PC-3 (cell line): ENCODE results near the gene NEMP2. TPM values are rescaled to one million over a fixed set of nuclear protein-coding genes. Genes with fewer than 3 reads are reported as not detected.
A peak's percentile ranks its signal among the peaks of the same experiment; 100 is the strongest.

ENCODE experiments used
- ATAC-seq: fragments of 200-7000 bp; cut with Tn5 transposase; 2 replicates; pipeline ENCODE4 v1.9.1; 2020; ENCODE audit warnings: mild to moderate bottlenecking, moderate library complexity
- BruUV-seq: library from RNA; stranded (reverse); fragments of 400-500 nt; replicated peaks from 2 replicates; lab custom pipeline; 2021; lab: Mats Ljungman, UMichigan
- CTCF ChIA-PET: fragments of 300-600 bp; sonication (Branson Sonifier 250); formaldehyde crosslinking; loops from one replicate; lab custom pipeline; 2022; ENCODE audit warnings: antibody characterized with exemption; lab: Charles Lee
- POLR2A ChIA-PET: fragments of 300-600 bp; sonication (Branson Sonifier 250); formaldehyde crosslinking; loops from one replicate; lab custom pipeline; 2022; ENCODE audit warnings: antibody characterized with exemption; ENCODE audit not compliant: unreplicated experiment; lab: Charles Lee
- DNase-seq: peaks from one replicate; pipeline ENCODE4 v3.0.0-alpha.2; 2015
- H2AFZ ChIP-seq: fragments of 300-600 bp; sonication (generic); 2 replicates; pipeline ENCODE4 v1.6.0; 2016; ENCODE audit warnings: antibody characterized with exemption, low read length
- H3F3A ChIP-seq: fragments of 300-600 bp; sonication (generic); one replicate; pipeline ENCODE4 v1.6.0; 2017; ENCODE audit warnings: antibody characterized with exemption, low read length, control low read depth, mild to moderate bottlenecking; ENCODE audit not compliant: unreplicated experiment
- H3K27ac ChIP-seq: fragments of 300-600 bp; sonication (generic); 2 replicates; pipeline ENCODE4 v1.5.1; 2016; ENCODE audit warnings: mild to moderate bottlenecking, low read length
- H3K27me3 ChIP-seq: fragments of 300-600 bp; sonication (generic); 2 replicates; pipeline ENCODE4 v1.6.1; 2016; ENCODE audit warnings: low read length, mixed read lengths
- H3K36me3 ChIP-seq: fragments of 300-600 bp; sonication (generic); 2 replicates; pipeline ENCODE4 v1.6.1; 2016; ENCODE audit warnings: low read depth, mixed run types, low read length, mixed read lengths
- H3K4me1 ChIP-seq: fragments of 300-600 bp; sonication (generic); 2 replicates; pipeline ENCODE4 v1.5.1; 2016; ENCODE audit warnings: low read length; ENCODE audit not compliant: insufficient read depth
- H3K4me2 ChIP-seq: fragments of 300-600 bp; sonication (generic); 2 replicates; pipeline ENCODE4 v1.6.0; 2016; ENCODE audit warnings: low read length
- H3K4me3 ChIP-seq: fragments of 300-600 bp; sonication (generic); 2 replicates; pipeline ENCODE4 v1.5.1; 2016; ENCODE audit warnings: mild to moderate bottlenecking, low read length, mixed read lengths
- H3K79me2 ChIP-seq: fragments of 300-600 bp; sonication (generic); 2 replicates; pipeline ENCODE4 v1.6.1; 2017; ENCODE audit warnings: low read length, mixed read lengths
- H3K9ac ChIP-seq: fragments of 300-600 bp; sonication (generic); 2 replicates; pipeline ENCODE4 v1.6.0; 2016; ENCODE audit warnings: mild to moderate bottlenecking, low read length
- H3K9me2 ChIP-seq: fragments of 300-600 bp; sonication (generic); replicated peaks from 2 replicates; pipeline ENCODE4 v1.6.1; 2016; ENCODE audit warnings: mixed run types, low read length, mixed read lengths
- H3K9me3 ChIP-seq: fragments of 300-600 bp; sonication (generic); 2 replicates; pipeline ENCODE4 v1.6.1; 2016; ENCODE audit warnings: low read length, mixed read lengths
- H4K20me1 ChIP-seq: fragments of 300-600 bp; sonication (generic); 2 replicates; pipeline ENCODE4 v1.6.1; 2016; ENCODE audit warnings: low read length, mixed read lengths
- CTCF ChIP-seq: fragments of 300-600 bp; sonication (generic); conservative IDR thresholded peaks from 2 replicates; pipeline ENCODE4 v1.5.1; 2017; ENCODE audit warnings: antibody characterized with exemption, low read depth, mild to moderate bottlenecking, low read length
- EZH2 ChIP-seq: fragments of 300-600 bp; sonication (generic); IDR thresholded peaks from one replicate; pipeline ENCODE4 v1.6.1; 2017; ENCODE audit warnings: antibody characterized with exemption, mild to moderate bottlenecking, low read length; ENCODE audit not compliant: unreplicated experiment
- EZH2phosphoT487 ChIP-seq: fragments of 300-600 bp; sonication (generic); IDR thresholded peaks from 2 replicates; pipeline ENCODE4 v1.6.1; 2018; ENCODE audit warnings: mild to moderate bottlenecking, antibody characterized with exemption, low read length, borderline replicate concordance
- intact Hi-C: fragments of 100-400 bp; cut with micrococcal nuclease; formaldehyde crosslinking; loops from 2 replicates; pipeline ENCODE4 v1.9.0; 2023
- total RNA-seq: library from RNA; depleted of rRNA; stranded (reverse); fragments of >200 nt; gene quantifications from 2 replicates; pipeline ENCODE4 v1.2.3, GENCODE V29; 2014

The NEMP2 gene
- total RNA-seq, 1 experiment from 2014 or later = 3.8 TPM

- ChIA-PET POLR2A (no interaction called here), CTCF (interaction anchor here (0.6 kb wide), 1 partner anchor 227 kb away, joined by 3 read pairs; no protein-coding TSS in a partner anchor)
- no TSS peak for BruUV-seq
- no peak overlapping the region for H3K4me2 ChIP-seq
- H3K9me3 ChIP-seq = no peaks in the 10 kb centered on the region
- no peaks in the 10 kb centered on the region for H3F3A ChIP-seq
- intact Hi-C loops = no loop called here
- H3K36me3 ChIP-seq = no peaks in the 10 kb centered on the region
- no peaks in the 10 kb centered on the region for H3K4me1 ChIP-seq
- no peaks in the 10 kb centered on the region for H3K27me3 ChIP-seq
- H4K20me1 ChIP-seq = no peaks in the 10 kb centered on the region
- ATAC-seq = peak; percentile 22; the same call in 1 of the 2 replicates
- H3K9me2 ChIP-seq = no peaks in the 10 kb centered on the region
- H3K79me2 ChIP-seq = no peaks in the 10 kb centered on the region
- DNase-seq = no peak
- TF ChIP-seq EZH2 (no peak), CTCF (no peak), EZH2phosphoT487 (no peak)
- no peak overlapping the region for H2AFZ ChIP-seq
- no peak overlapping the region for H3K27ac ChIP-seq
- no peak overlapping the region for H3K9ac ChIP-seq
- H3K4me3 ChIP-seq = no peak overlapping the region
Measured at GRCh38 chr2:190547886-190548285, 13.4 kb upstream of the NEMP2 start.

- no TSS peak for BruUV-seq
- H3K9me2 ChIP-seq = no peaks in the 10 kb centered on the region
- no peak overlapping the region for H3K4me2 ChIP-seq
- H4K20me1 ChIP-seq = no peaks in the 10 kb centered on the region
- no peak overlapping the region for H3K9ac ChIP-seq
- H3F3A ChIP-seq = no peaks in the 10 kb centered on the region
- no peak for TF ChIP-seq EZH2phosphoT487
- TF ChIP-seq CTCF = no peak
- TF ChIP-seq EZH2 = no peak
- H3K4me1 ChIP-seq = no peaks in the 10 kb centered on the region
- CTCF ChIA-PET = no interaction called here
- no peaks in the 10 kb centered on the region for H3K27me3 ChIP-seq
- H3K27ac ChIP-seq = no peak overlapping the region
- DNase-seq (no peak), ATAC-seq (no peak)
- H2AFZ ChIP-seq = no peak overlapping the region
- no peaks in the 10 kb centered on the region for H3K9me3 ChIP-seq
- POLR2A ChIA-PET = no interaction called here
- no peaks in the 10 kb centered on the region for H3K36me3 ChIP-seq
- H3K79me2 ChIP-seq = no peaks in the 10 kb centered on the region
- no peak overlapping the region for H3K4me3 ChIP-seq
- intact Hi-C loops = no loop called here
Measured at GRCh38 chr2:190546734-190547133, 12.2 kb upstream of the NEMP2 start.

GRCh38 chr2:190545555-190546385, 11.2 kb upstream of the NEMP2 start:
- ChIA-PET CTCF (no interaction called here), POLR2A (no interaction called here)
- Histone ChIP-seq H2AFZ (no peak overlapping the region), H3K27ac (no peak overlapping the region; the same call in 1 of the 2 replicates), H3K9me2 (no peaks in the 10 kb centered on the region), H4K20me1 (no peaks in the 10 kb centered on the region), H3K79me2 (no peaks in the 10 kb centered on the region), H3K4me2 (no peak overlapping the region), H3K4me1 (no peaks in the 10 kb centered on the region), H3K9me3 (peaks cover 1% of the 10 kb centered on the region; the same call in 1 of the 2 replicates), H3F3A (no peaks in the 10 kb centered on the region), H3K4me3 (no peak overlapping the region), H3K36me3 (no peaks in the 10 kb centered on the region), H3K27me3 (no peaks in the 10 kb centered on the region), H3K9ac (no peak overlapping the region)
- intact Hi-C loops = no loop called here
- no peak for DNase-seq
- TF ChIP-seq EZH2 (no peak), EZH2phosphoT487 (no peak), CTCF (no peak)
- ATAC-seq = no peak
- BruUV-seq = no TSS peak
